ENCODE data around the gene GRAMD1B.
A peak's percentile ranks its signal among the peaks of the same experiment; 100 is the strongest.

GRAMD1B gene

DNA sequence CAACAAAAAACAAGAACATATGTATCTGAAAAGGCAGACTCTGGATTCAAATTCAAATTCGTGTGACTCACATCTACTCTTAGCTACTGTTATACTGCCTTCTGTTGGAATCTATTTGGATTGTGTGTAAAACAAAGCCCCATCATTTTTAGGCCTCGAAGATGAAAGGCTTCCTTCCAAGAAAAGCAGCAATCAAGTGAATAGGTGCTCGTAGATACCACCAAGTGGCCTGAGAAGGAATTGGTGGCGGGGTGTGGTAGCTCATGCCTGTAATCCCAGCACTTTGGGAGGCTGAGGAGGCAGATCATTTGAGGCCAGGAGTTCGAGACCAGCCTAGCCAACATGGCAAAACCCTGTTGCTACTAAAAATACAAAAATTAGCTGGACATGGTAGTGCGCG is 4.2 kb downstream of the GRAMD1B start:
- Histone ChIP-seq H3K27me3 (ENCODE audit: insufficient read depth, low read length) (peaks cover 14% of the 10 kb centered on the region), H3K9me3 (ENCODE audit: insufficient read depth, low read depth, low read length) (no peaks in the 10 kb centered on the region), H3K36me3 (ENCODE audit: insufficient read depth, low read depth, low read length) (no peaks in the 10 kb centered on the region), H3K4me3 (ENCODE audit: low read length) (no peak overlapping the region), H3K4me1 (ENCODE audit: insufficient read depth, low read length) (peaks cover 28% of the 10 kb centered on the region; the same call in 1 of the 2 replicates), H3K9ac (ENCODE audit: low read depth, low read length) (no peak overlapping the region), H3K27ac (ENCODE audit: low read length) (no peak overlapping the region)

GRCh38 chr11:123434911-123435310 is 4.8 kb downstream of the GRAMD1B start:
- Histone ChIP-seq H3K36me3 (ENCODE audit: insufficient read depth, low read depth, low read length) (no peaks in the 10 kb centered on the region), H3K9me3 (ENCODE audit: insufficient read depth, low read depth, low read length) (no peaks in the 10 kb centered on the region), H3K4me3 (ENCODE audit: low read length) (no peak overlapping the region; the same call in 1 of the 2 replicates), H3K9ac (ENCODE audit: low read depth, low read length) (no peak overlapping the region), H3K27me3 (ENCODE audit: insufficient read depth, low read length) (peaks cover 13% of the 10 kb centered on the region), H3K4me1 (ENCODE audit: insufficient read depth, low read length) (peaks cover 22% of the 10 kb centered on the region; the same call in 1 of the 2 replicates), H3K27ac (ENCODE audit: low read length) (no peak overlapping the region)

DNA sequence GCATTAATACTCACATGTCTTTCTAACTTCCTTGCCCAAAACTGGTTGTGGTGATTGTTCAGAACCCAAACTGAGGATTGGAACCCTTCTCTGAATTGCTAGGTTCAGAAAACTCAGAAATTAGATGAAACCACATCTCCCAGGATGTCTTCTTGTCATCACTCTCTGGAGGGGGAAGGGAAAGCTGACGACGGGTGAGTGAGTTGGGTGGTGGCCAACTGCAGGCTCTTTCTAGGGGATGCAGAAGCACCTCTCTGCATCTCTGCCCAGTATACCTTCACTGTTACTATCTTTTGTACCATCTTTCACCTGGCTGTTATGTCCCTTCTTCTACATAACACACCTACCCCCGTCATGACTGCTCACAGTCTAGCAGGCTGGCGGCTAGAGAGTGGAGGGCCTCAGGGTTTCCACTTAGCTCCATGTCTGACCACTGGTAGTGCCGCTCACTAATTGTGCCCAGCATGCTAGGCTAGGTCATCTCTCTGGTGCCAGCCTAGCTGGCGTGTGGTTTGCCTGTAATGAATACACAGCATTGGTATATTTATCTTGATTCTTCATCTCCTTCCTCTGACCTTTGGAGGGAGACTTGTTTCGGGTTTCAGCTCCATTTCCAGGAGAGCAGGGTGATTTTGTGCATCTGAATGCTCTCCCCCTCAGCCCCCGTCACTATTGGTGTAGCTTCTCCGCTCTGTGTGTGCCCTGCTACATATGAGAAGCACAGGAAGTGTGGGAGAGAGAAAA is 7.3 kb downstream of the GRAMD1B start:
- H3K9ac ChIP-seq (ENCODE audit: low read depth, low read length) = 0 out of 2 replicates have a peak overlapping the region, but pooled peaks have one; percentile 39
- H3K4me1 ChIP-seq (ENCODE audit: insufficient read depth, low read length) = peaks cover 16% of the 10 kb centered on the region; the same call in 1 of the 2 replicates
- no peak overlapping the region for H3K27ac ChIP-seq (ENCODE audit: low read length)
- H3K4me3 ChIP-seq (ENCODE audit: low read length) = no peak overlapping the region
- no peaks in the 10 kb centered on the region for H3K9me3 ChIP-seq (ENCODE audit: insufficient read depth, low read depth, low read length)
- H3K27me3 ChIP-seq (ENCODE audit: insufficient read depth, low read length) = no peaks in the 10 kb centered on the region
- no peaks in the 10 kb centered on the region for H3K36me3 ChIP-seq (ENCODE audit: insufficient read depth, low read depth, low read length)

GRCh38 chr11:123438131-123438627 is 8.1 kb downstream of the GRAMD1B start:
- Histone ChIP-seq H3K36me3 (ENCODE audit: insufficient read depth, low read depth, low read length) (peaks cover 1% of the 10 kb centered on the region; the same call in 1 of the 2 replicates), H3K9ac (ENCODE audit: low read depth, low read length) (0 out of 2 replicates have a peak overlapping the region, but pooled peaks have one; percentile 39), H3K4me1 (ENCODE audit: insufficient read depth, low read length) (peaks cover 16% of the 10 kb centered on the region; the same call in 1 of the 2 replicates), H3K27me3 (ENCODE audit: insufficient read depth, low read length) (no peaks in the 10 kb centered on the region), H3K4me3 (ENCODE audit: low read length) (no peak overlapping the region), H3K27ac (ENCODE audit: low read length) (no peak overlapping the region), H3K9me3 (ENCODE audit: insufficient read depth, low read depth, low read length) (peaks cover 2% of the 10 kb centered on the region)

GRCh38 chr11:123439616-123440015 is 9.5 kb downstream of the GRAMD1B start:
- H3K9ac ChIP-seq (ENCODE audit: low read depth, low read length) = no peak overlapping the region

GRCh38 chr11:123441161-123441560 is 11.1 kb downstream of the GRAMD1B start:
- H3K4me1 ChIP-seq (ENCODE audit: insufficient read depth, low read length) = peaks cover 21% of the 10 kb centered on the region; the same call in 1 of the 2 replicates
- H3K27me3 ChIP-seq (ENCODE audit: insufficient read depth, low read length) = no peaks in the 10 kb centered on the region
- H3K27ac ChIP-seq (ENCODE audit: low read length) = no peak overlapping the region
- peaks cover 7% of the 10 kb centered on the region for H3K36me3 ChIP-seq (ENCODE audit: insufficient read depth, low read depth, low read length)
- H3K9me3 ChIP-seq (ENCODE audit: insufficient read depth, low read depth, low read length) = peaks cover 4% of the 10 kb centered on the region
- no peak overlapping the region for H3K9ac ChIP-seq (ENCODE audit: low read depth, low read length)
- H3K4me3 ChIP-seq (ENCODE audit: low read length) = no peak overlapping the region

More at GRCh38 chr11:123439616-123440015, 9.5 kb downstream of the GRAMD1B start:
- H3K4me1 ChIP-seq (ENCODE audit: insufficient read depth, low read length) = peaks cover 22% of the 10 kb centered on the region; the same call in 1 of the 2 replicates
- no peaks in the 10 kb centered on the region for H3K27me3 ChIP-seq (ENCODE audit: insufficient read depth, low read length)
- H3K27ac ChIP-seq (ENCODE audit: low read length) = no peak overlapping the region
- peaks cover 4% of the 10 kb centered on the region for H3K9me3 ChIP-seq (ENCODE audit: insufficient read depth, low read depth, low read length)
- no peak overlapping the region for H3K4me3 ChIP-seq (ENCODE audit: low read length)
- H3K36me3 ChIP-seq (ENCODE audit: insufficient read depth, low read depth, low read length) = peaks cover 3% of the 10 kb centered on the region; the same call in 1 of the 2 replicates

DNA sequence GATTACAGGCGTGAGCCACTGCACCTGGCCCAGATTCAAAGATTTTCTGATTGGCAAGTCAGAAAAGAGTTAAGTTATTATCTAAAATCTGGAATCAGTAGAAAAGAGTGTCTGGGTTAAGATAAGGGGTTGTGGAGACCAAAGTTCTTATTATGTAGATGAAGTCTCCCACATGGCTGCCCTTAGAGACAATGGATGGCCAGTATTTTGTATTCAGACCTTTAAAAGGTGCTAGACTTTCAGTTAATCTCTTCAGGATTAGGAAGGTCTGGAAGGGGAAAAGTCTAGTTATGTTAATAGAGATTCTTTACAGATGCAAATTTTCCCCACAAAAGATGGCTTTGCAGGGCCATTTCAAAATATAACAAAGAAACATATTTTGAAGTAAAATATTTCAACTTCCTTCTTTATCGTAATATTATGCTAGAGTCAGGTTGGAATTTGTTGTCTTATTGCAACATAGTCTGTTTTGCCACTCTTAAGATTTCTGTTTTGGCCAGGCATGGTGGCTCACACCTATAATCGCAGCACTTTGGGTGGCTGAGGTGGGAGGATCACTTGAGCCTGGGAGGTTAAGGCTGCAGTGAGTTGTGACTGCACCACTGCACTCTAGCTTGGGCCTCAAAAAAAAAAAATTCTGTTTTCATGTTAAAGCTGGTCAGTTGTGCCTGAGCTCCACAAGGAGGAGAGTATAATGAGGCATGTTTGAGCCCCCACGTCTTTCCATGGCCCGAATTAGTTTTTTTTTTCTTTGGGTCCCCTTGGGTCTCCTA is 14.0 kb downstream of the GRAMD1B start:
- Histone ChIP-seq H3K27ac (ENCODE audit: low read length) (no peak overlapping the region), H3K9me3 (ENCODE audit: insufficient read depth, low read depth, low read length) (peaks cover 4% of the 10 kb centered on the region), H3K4me3 (ENCODE audit: low read length) (no peak overlapping the region), H3K27me3 (ENCODE audit: insufficient read depth, low read length) (no peaks in the 10 kb centered on the region), H3K36me3 (ENCODE audit: insufficient read depth, low read depth, low read length) (peaks cover 7% of the 10 kb centered on the region), H3K9ac (ENCODE audit: low read depth, low read length) (peak overlapping the region; percentile 17; the same call in 1 of the 2 replicates), H3K4me1 (ENCODE audit: insufficient read depth, low read length) (peaks cover 10% of the 10 kb centered on the region; the same call in 1 of the 2 replicates)

- no peaks in the 10 kb centered on the region for H3K9me3 ChIP-seq (ENCODE audit: insufficient read depth, low read depth, low read length)
- no peak overlapping the region for H3K9ac ChIP-seq (ENCODE audit: low read depth, low read length)
- H3K4me3 ChIP-seq (ENCODE audit: low read length) = no peak overlapping the region
- H3K27ac ChIP-seq (ENCODE audit: low read length) = no peak overlapping the region
- H3K36me3 ChIP-seq (ENCODE audit: insufficient read depth, low read depth, low read length) = peaks cover 4% of the 10 kb centered on the region; the same call in 1 of the 2 replicates
- H3K4me1 ChIP-seq (ENCODE audit: insufficient read depth, low read length) = peaks cover 10% of the 10 kb centered on the region; the same call in 1 of the 2 replicates
- no peaks in the 10 kb centered on the region for H3K27me3 ChIP-seq (ENCODE audit: insufficient read depth, low read length)
Observed at GRCh38 chr11:123448823-123449222, 18.8 kb downstream of the GRAMD1B start.

DNA sequence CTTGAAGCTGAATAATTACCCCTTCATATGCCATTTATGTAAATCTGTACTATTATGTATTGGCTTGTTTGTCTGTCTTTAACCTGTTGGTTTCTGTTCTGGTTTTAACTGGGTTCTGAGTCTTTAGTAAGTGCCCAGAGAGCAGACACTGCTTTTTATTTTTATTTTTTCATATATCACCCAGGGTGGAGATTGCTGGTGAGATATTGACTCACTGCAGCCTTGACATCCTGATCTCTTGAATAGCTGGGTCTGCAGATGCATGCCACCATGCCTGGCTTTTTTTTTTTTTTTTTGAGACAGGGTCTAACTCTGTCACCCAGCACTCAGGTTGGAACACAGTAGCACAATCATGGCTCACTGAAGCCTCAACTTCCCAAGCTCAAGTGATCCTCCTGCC is 19.4 kb downstream of the GRAMD1B start:
- no peak overlapping the region for H3K9ac ChIP-seq (ENCODE audit: low read depth, low read length)
- no peak overlapping the region for H3K4me3 ChIP-seq (ENCODE audit: low read length)
- H3K9me3 ChIP-seq (ENCODE audit: insufficient read depth, low read depth, low read length) = no peaks in the 10 kb centered on the region
- peaks cover 5% of the 10 kb centered on the region; the same call in 1 of the 2 replicates for H3K4me1 ChIP-seq (ENCODE audit: insufficient read depth, low read length)
- no peaks in the 10 kb centered on the region for H3K27me3 ChIP-seq (ENCODE audit: insufficient read depth, low read length)
- peaks cover 4% of the 10 kb centered on the region; the same call in 1 of the 2 replicates for H3K36me3 ChIP-seq (ENCODE audit: insufficient read depth, low read depth, low read length)
- no peak overlapping the region for H3K27ac ChIP-seq (ENCODE audit: low read length)

DNA sequence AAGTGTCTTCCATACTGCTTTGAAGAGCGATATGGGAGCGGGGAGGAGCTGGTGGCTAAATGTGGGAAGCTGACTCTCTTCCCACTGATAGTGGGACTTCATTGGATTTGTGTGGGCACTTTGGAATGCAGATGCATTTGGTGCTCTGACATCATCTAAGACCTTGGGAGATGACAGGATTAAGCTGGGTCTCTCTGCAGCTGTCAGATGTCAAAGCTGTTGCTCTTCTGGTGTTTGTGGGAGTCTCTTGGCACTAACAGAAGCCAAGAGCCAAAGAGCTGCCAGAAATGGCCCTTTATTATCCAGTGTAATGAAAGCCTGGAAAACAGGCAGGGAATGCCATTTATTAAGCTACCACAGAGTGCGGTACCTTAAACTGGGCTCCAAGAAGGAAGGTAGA is 20.6 kb downstream of the GRAMD1B start:
- H3K36me3 ChIP-seq (ENCODE audit: insufficient read depth, low read depth, low read length) = peaks cover 3% of the 10 kb centered on the region; the same call in 1 of the 2 replicates
- H3K9ac ChIP-seq (ENCODE audit: low read depth, low read length) = no peak overlapping the region
- no peaks in the 10 kb centered on the region for H3K27me3 ChIP-seq (ENCODE audit: insufficient read depth, low read length)
- no peak overlapping the region for H3K4me3 ChIP-seq (ENCODE audit: low read length)
- no peaks in the 10 kb centered on the region; the same call in 1 of the 2 replicates for H3K4me1 ChIP-seq (ENCODE audit: insufficient read depth, low read length)
- no peaks in the 10 kb centered on the region for H3K9me3 ChIP-seq (ENCODE audit: insufficient read depth, low read depth, low read length)
- H3K27ac ChIP-seq (ENCODE audit: low read length) = no peak overlapping the region

- Histone ChIP-seq H3K27ac (ENCODE audit: low read length) (no peak overlapping the region), H3K4me3 (ENCODE audit: low read length) (no peak overlapping the region), H3K9ac (ENCODE audit: low read depth, low read length) (no peak overlapping the region), H3K36me3 (ENCODE audit: insufficient read depth, low read depth, low read length) (no peaks in the 10 kb centered on the region), H3K9me3 (ENCODE audit: insufficient read depth, low read depth, low read length) (no peaks in the 10 kb centered on the region), H3K27me3 (ENCODE audit: insufficient read depth, low read length) (no peaks in the 10 kb centered on the region), H3K4me1 (ENCODE audit: insufficient read depth, low read length) (no peaks in the 10 kb centered on the region; the same call in 1 of the 2 replicates)
Observed at GRCh38 chr11:123451183-123451781, 21.2 kb downstream of the GRAMD1B start.
